Measurements from ENCODE around the gene MRPL52.

GRCh38 chr14:22843123-22843925 is 13.6 kb downstream of the MRPL52 start:
- TF ChIP-seq CTCF (IDR thresholded peaks at IDR 0.05) (no peak), POLR2A (IDR thresholded peaks at IDR 0.05) (no peak)

All from Peyer's patch (tissue), 4 donors.